ENCODE measurements around the gene AQP9. TPM values are rescaled to one million over a fixed set of nuclear protein-coding genes. Genes with fewer than 3 reads are reported as not detected.

Gene AQP9, protein sequence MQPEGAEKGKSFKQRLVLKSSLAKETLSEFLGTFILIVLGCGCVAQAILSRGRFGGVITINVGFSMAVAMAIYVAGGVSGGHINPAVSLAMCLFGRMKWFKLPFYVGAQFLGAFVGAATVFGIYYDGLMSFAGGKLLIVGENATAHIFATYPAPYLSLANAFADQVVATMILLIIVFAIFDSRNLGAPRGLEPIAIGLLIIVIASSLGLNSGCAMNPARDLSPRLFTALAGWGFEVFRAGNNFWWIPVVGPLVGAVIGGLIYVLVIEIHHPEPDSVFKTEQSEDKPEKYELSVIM
- 1 to 10 TPM in 1 of 3 donors, under 1 TPM in 2; 0.09 to 2.0 (median 0.89) TPM for total RNA-seq
- long read RNA-seq, donor 1, result 0 reads
- long read RNA-seq, donor 2, result 0 reads

GRCh38 chr15:58138106-58138505 lies at the start of gene AQP9:
Gene AQP9 (plus strand): TSS chr15:58138381. CDS start chr15:58138566, 185 bp downstream.
- ATAC-seq, result no peak

DNA sequence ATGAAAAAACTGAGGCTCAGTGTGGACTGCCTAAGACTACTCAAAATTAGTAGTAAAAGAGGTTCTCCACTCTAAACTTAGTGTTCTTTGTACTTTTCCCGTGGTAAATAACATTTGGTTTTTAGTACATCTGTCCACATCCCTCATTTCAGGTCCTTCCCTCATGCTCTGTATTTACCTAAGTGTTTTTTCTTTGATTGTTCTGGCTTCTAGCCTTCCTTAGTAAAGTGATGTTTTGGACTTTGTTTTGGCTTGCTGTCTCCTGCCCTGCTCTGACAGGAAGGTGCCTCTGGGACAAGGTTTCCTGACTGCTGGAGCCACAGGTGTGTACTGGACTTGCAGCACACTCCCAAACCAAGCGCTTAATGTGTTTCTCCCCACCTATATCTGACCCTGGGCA lies 42.8 kb upstream of the AQP9 start:
- Histone ChIP-seq H3K4me1 (ENCODE audit: low read depth) (no peaks in the 10 kb centered on the region), H3K9me3 (no peaks in the 10 kb centered on the region), H3K4me3 (no peak overlapping the region), H3K36me3 (ENCODE audit: low read depth) (no peaks in the 10 kb centered on the region)
- intact Hi-C loops (cut with DNase I, micrococcal nuclease), result no loop called here
- no peak for ATAC-seq
- no peak for DNase-seq
- TF ChIP-seq CTCF (IDR thresholded peaks at IDR 0.05), result no peak

More at GRCh38 chr15:58138106-58138505, at the start of gene AQP9:
- H3K9me3 ChIP-seq, result no peaks in the 10 kb centered on the region
- no peaks in the 10 kb centered on the region for H3K4me1 ChIP-seq (ENCODE audit: low read depth)
- no peak within 1 kb of the TSS for H3K4me3 ChIP-seq
- no peak for DNase-seq
- no peaks in the 10 kb centered on the region for H3K36me3 ChIP-seq (ENCODE audit: low read depth)
- TF ChIP-seq CTCF (IDR thresholded peaks at IDR 0.05), result no peak
- intact Hi-C loops (cut with DNase I, micrococcal nuclease), result no loop called here

GRCh38 chr15:58096529-58097084 lies 41.6 kb upstream of the AQP9 start:
- no peaks in the 10 kb centered on the region for H3K9me3 ChIP-seq
- ATAC-seq (no peak), DNase-seq (no peak)
- H3K36me3 ChIP-seq (ENCODE audit: low read depth), result no peaks in the 10 kb centered on the region
- intact Hi-C loops (cut with DNase I, micrococcal nuclease), result no loop called here
- no peaks in the 10 kb centered on the region for H3K4me1 ChIP-seq (ENCODE audit: low read depth)
- no peak overlapping the region for H3K4me3 ChIP-seq
- TF ChIP-seq CTCF (IDR thresholded peaks at IDR 0.05), result no peak

- no peaks in the 10 kb centered on the region for H3K4me1 ChIP-seq (ENCODE audit: low read depth)
Observed at GRCh38 chr15:58103482-58103881, 34.7 kb upstream of the AQP9 start.

DNA sequence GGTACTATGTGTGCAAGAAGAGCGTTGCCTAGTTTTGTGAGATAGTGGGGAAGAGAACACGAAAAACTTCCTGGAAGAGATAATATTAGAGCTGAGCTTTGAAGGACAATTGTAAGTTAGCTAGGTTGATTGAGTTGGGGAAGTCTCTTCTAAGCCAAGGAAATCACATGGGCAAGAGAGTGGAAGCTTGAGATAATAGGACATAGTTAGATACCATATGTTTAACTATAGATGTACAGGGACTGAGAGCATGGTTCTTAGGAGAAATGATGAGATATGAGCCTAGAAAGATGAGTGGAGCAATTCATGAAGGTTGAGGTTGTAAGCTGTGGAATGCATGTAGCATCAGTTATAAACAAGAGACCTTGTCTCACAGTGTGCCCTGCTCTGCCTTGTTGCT lies 30.1 kb upstream of the AQP9 start:
- no peak overlapping the region for H3K4me3 ChIP-seq

More at GRCh38 chr15:58103482-58103881, 34.7 kb upstream of the AQP9 start:
- no peaks in the 10 kb centered on the region for H3K9me3 ChIP-seq
- ATAC-seq (no peak), DNase-seq (no peak)
- no peak for TF ChIP-seq CTCF (IDR thresholded peaks at IDR 0.05)
- H3K36me3 ChIP-seq (ENCODE audit: low read depth), result no peaks in the 10 kb centered on the region
- intact Hi-C loops (cut with DNase I, micrococcal nuclease), result no loop called here
- H3K4me3 ChIP-seq, result no peak overlapping the region

More for the DNA sequence above, 30.1 kb upstream of the AQP9 start:
- Histone ChIP-seq H3K36me3 (ENCODE audit: low read depth) (no peaks in the 10 kb centered on the region), H3K9me3 (no peaks in the 10 kb centered on the region), H3K4me1 (ENCODE audit: low read depth) (no peaks in the 10 kb centered on the region)
- DNase-seq, result no peak
- TF ChIP-seq CTCF (IDR thresholded peaks at IDR 0.05), result no peak
- intact Hi-C loops (cut with DNase I, micrococcal nuclease), result no loop called here
- ATAC-seq, result no peak
